ENCODE results near the gene SH3GL1. TPM values are rescaled to one million over a fixed set of nuclear protein-coding genes. Genes with fewer than 3 reads are reported as not detected.

SH3GL1 gene
- total RNA-seq, 2 experiments from 2014 or later: 33.2 to 38.9 TPM

DNA sequence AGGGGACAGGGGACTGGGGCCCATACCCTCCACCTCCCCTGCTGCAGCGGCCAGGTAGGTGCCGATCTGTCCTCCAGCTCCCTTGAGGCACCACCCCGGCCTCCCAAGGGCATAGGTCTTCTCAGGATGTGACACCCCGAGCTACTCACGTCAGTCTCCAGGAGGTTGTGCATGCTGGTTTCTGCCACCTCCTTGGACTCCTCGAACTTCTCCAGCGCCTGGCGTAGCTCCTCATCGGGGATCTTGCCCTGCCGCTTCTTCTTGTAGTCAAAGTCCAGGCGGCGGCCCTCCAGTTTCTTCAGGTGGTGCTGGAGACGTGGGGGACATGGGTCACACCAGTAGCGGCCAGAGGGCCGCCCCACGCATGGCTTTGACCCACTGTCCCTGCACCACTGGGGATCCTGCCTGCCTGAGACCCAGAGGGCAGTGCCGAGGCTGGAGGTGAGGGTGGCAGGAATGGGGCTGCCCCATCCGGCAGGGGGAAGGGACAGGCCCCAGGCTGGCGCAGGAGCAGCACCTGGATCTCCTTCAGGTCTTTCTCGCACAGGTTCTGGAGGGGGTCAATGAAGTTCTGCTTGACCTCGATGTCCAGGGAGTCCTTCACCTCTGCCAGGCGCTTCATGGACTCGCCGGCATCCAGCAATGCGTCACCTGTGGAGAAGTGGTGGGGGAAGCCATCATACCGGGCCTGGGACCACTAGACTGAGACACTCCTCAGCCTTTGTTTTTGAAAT is 36.6 kb downstream of the SH3GL1 start:
- TF ChIP-seq CTCF (conservative IDR thresholded peaks at IDR 0.05; ENCODE audit: low read length): no peak
- TF ChIP-seq EZH2phosphoT487 (IDR thresholded peaks at IDR 0.05; ENCODE audit: borderline replicate concordance, low read depth, low read length): no peak
- Histone ChIP-seq H3K36me3 (ENCODE audit: insufficient read depth, low read length) (peaks cover 76% of the 10 kb centered on the region), H3K9me3 (ENCODE audit: low read length) (no peaks in the 10 kb centered on the region), H3K4me3 (ENCODE audit: low read depth, low read length, poor library complexity, severe bottlenecking) (no peak overlapping the region), H3K4me1 (ENCODE audit: insufficient read depth, low read length, poor library complexity, severe bottlenecking) (peaks cover 7% of the 10 kb centered on the region), H3K4me2 (ENCODE audit: low read length) (no peak overlapping the region), H3K79me2 (ENCODE audit: insufficient read depth, low read depth, low read length) (no peaks in the 10 kb centered on the region), H3K9me2 (ENCODE audit: insufficient read depth, low read length) (no peaks in the 10 kb centered on the region), H2AFZ (ENCODE audit: low read length) (no peak overlapping the region), H4K20me1 (ENCODE audit: insufficient read depth, low read length) (no peaks in the 10 kb centered on the region), H3K27ac (ENCODE audit: low read depth, low read length, poor library complexity, severe bottlenecking) (no peak overlapping the region)
- DNase-seq (ENCODE audit: low spot score): no peak
- CTCF ChIA-PET (ENCODE audit: unreplicated experiment): interaction anchor here (1.0 kb wide), 1 partner anchor 36 kb away, joined by 4 read pairs; the partner anchor contains the start of gene SH3GL1
- POLR2A ChIA-PET: no interaction called here
- intact Hi-C loops (cut with micrococcal nuclease; ENCODE audit: unreplicated experiment): no loop called here
- BruUV-seq (replicated peaks): no TSS peak

DNA sequence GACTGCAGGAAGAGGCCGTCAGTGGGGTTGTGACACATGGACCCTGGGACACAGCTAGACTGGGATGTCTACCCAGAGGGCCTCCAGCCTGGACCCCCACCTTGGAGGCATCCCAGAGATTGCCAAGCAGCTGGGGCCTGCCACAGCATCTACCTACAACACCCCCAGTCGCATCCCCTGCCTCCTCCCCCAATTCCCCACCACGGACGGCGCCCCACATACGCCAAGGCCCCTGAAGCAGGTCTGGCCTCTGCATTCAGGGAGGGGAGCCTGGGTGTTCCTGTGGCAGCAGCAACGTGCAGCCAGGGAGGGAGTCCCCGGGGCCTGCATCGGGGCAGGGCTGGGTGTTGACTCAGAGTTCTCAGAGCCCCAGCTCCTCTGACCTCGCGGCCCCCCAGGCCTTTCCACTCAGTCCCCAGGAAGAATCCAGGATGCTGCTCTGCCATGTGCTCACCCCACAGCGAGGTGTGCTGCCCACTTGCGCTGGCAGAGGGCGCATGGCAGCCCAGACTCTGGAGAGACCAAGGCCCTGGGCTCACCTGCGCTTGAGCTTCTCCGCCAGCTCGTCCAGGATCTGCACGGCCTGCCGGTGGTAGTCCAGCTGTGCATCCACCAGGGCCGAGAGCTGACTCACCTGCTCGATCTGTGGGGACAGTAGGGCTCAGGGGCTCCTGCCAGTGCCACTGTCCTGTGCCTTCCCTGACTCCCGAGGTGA is 37.4 kb downstream of the SH3GL1 start:
- DNase-seq (ENCODE audit: low spot score): peak; percentile 31
- BruUV-seq (replicated peaks): no TSS peak
- no peak overlapping the region for H3K4me2 ChIP-seq (ENCODE audit: low read length)
- H2AFZ ChIP-seq (ENCODE audit: low read length): no peak overlapping the region
- ChIA-PET POLR2A (no interaction called here), CTCF (ENCODE audit: unreplicated experiment) (interaction anchor here (1.0 kb wide), 1 partner anchor 37 kb away, joined by 4 read pairs; the partner anchor contains the start of gene SH3GL1)
- H3K27ac ChIP-seq (ENCODE audit: low read depth, low read length, poor library complexity, severe bottlenecking): no peak overlapping the region
- no peaks in the 10 kb centered on the region for H4K20me1 ChIP-seq (ENCODE audit: insufficient read depth, low read length)
- TF ChIP-seq EZH2phosphoT487 (IDR thresholded peaks at IDR 0.05; ENCODE audit: borderline replicate concordance, low read depth, low read length): no peak
- peak; percentile 53; the same call in 1 of the 2 replicates for TF ChIP-seq CTCF (conservative IDR thresholded peaks at IDR 0.05; ENCODE audit: low read length)
- H3K9me3 ChIP-seq (ENCODE audit: low read length): no peaks in the 10 kb centered on the region
- intact Hi-C loops (cut with micrococcal nuclease; ENCODE audit: unreplicated experiment): no loop called here
- no peaks in the 10 kb centered on the region for H3K9me2 ChIP-seq (ENCODE audit: insufficient read depth, low read length)
- no peak overlapping the region for H3K4me3 ChIP-seq (ENCODE audit: low read depth, low read length, poor library complexity, severe bottlenecking)
- H3K36me3 ChIP-seq (ENCODE audit: insufficient read depth, low read length): peaks cover 84% of the 10 kb centered on the region
- no peaks in the 10 kb centered on the region for H3K79me2 ChIP-seq (ENCODE audit: insufficient read depth, low read depth, low read length)
- H3K4me1 ChIP-seq (ENCODE audit: insufficient read depth, low read length, poor library complexity, severe bottlenecking): no peaks in the 10 kb centered on the region

Data from OCI-LY7 (cell line).